Hepatocyte (in vitro differentiated cells): ENCODE measurements around the gene CROCC2.

ENCODE experiments used
- EZH2 ChIP-seq: fragments of 200-600 bp; sonication (generic); IDR thresholded peaks from 2 replicates; pipeline ENCODE4 v1.6.1; 2016; ENCODE audit warnings: antibody characterized with exemption, mild to moderate bottlenecking, borderline replicate concordance
- EZH2phosphoT487 ChIP-seq: fragments of 200-600 bp; sonication (generic); IDR thresholded peaks from one replicate; pipeline ENCODE4 v1.6.1; 2018; ENCODE audit warnings: antibody characterized with exemption, mild to moderate bottlenecking, low read depth, moderate library complexity; ENCODE audit not compliant: unreplicated experiment, severe bottlenecking
- TF ChIP-seq, protein P1 (sequence below): fragments of 200-600 bp; sonication (generic); IDR thresholded peaks from 2 replicates; pipeline ENCODE4 v1.5.1; 2016; ENCODE audit warnings: antibody characterized with exemption, mild to moderate bottlenecking; ENCODE audit not compliant: poor library complexity

DNA sequence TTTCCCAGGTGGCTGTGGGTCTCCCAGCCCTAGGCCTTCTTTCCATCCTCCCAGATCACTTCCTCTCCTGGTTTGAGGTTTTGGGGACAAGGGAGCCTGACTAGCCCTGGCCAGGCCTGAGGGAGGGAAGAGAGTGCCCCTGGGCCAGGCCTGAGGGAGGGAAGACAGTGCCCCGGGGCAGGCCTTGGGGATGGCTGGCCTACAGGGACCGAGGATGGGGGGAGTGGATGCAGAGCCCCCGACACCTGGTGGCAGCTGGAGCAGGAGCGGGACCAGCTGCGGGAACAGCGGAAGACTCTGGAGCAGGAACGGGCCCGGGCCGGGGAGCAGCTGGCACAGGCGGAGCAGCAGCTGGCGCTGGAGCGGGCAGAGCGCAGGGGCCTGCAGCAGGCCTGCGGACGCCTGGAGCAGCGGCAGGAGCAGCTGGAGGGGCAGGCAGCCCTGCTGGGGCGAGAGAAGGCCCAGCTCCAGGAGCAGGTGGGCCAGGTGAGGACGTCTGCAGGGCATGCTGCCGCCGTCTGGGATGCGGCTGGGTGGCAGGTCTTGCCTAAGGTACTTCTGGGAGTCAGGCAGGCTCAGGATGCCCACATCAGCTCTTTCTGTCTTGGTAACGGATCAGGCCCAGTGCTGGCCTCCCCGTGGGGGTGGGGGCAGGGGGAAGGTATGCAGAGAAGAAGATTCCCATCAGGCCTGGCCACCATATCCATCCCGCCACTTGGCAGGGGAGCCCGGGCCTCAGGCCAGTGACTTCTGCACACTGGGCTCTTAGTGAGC, 29.2 kb downstream of the CROCC2 start:
- TF ChIP-seq, protein P1, sequence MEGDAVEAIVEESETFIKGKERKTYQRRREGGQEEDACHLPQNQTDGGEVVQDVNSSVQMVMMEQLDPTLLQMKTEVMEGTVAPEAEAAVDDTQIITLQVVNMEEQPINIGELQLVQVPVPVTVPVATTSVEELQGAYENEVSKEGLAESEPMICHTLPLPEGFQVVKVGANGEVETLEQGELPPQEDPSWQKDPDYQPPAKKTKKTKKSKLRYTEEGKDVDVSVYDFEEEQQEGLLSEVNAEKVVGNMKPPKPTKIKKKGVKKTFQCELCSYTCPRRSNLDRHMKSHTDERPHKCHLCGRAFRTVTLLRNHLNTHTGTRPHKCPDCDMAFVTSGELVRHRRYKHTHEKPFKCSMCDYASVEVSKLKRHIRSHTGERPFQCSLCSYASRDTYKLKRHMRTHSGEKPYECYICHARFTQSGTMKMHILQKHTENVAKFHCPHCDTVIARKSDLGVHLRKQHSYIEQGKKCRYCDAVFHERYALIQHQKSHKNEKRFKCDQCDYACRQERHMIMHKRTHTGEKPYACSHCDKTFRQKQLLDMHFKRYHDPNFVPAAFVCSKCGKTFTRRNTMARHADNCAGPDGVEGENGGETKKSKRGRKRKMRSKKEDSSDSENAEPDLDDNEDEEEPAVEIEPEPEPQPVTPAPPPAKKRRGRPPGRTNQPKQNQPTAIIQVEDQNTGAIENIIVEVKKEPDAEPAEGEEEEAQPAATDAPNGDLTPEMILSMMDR: no peak
- TF ChIP-seq EZH2 (no peak), EZH2phosphoT487 (no peak)
